ENCODE measurements around the gene RABAC1.
A peak's percentile ranks its signal among the peaks of the same experiment; 100 is the strongest.

Gene RABAC1

DNA sequence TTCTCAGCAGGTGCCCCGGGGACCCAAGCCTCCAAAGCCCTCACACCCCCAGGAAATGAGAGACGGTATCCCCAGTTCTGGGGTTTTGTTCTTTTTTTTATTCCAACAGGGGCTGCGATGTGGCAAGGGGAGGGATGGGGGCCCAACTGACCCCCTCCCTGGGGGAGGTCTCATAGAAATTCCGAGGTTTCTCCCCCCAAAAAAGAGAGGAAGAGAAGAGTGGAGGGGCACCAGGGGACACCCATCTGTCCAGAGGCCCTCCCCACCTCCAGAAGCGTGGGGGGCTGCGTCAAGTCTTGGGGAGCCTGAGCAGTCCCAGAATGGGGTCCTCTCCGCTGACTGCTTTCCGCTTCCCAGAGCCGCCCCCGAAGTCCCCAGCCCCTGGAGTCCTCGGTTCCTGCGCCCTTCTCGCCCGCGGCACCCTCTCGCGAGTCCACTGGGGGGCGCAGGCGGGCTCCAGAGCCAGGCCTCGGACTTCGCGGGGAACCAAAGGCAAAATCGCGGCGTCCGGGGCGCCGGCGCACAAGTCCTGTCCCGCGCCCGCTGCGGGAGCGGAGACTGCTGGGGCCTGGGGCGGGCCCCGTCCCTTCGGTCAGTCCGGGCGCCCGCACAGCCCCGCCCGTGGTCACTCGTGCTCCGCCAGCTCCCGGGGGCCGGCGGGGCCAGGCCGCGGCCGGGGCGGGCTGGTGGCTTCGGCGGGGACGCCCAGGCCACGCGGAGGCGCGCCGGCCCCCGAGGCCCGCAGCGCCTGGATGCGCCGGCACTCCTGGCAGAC, 39.3 kb upstream of the RABAC1 start:
- peaks cover 41% of the 10 kb centered on the region for H3K27me3 ChIP-seq (ENCODE audit: insufficient read depth, poor library complexity, severe bottlenecking)
- H3K27ac ChIP-seq (replicated peaks): no peak overlapping the region
- DNase-seq (ENCODE audit: low read depth in 1 of 2, low spot score in 1 of 2): peak in 1 of 2 experiments; percentile 41
- H3K4me3 ChIP-seq (replicated peaks; ENCODE audit: insufficient read depth, low read length): no peak overlapping the region
- TF ChIP-seq GABPA (IDR thresholded peaks at IDR 0.05; ENCODE audit: low read depth) (no peak), POLR2AphosphoS5 (IDR thresholded peaks at IDR 0.05; ENCODE audit: low read depth) (no peak), SPI1 (IDR thresholded peaks at IDR 0.05; ENCODE audit: borderline replicate concordance, low read depth) (no peak)
- TF ChIP-seq, protein P1, sequence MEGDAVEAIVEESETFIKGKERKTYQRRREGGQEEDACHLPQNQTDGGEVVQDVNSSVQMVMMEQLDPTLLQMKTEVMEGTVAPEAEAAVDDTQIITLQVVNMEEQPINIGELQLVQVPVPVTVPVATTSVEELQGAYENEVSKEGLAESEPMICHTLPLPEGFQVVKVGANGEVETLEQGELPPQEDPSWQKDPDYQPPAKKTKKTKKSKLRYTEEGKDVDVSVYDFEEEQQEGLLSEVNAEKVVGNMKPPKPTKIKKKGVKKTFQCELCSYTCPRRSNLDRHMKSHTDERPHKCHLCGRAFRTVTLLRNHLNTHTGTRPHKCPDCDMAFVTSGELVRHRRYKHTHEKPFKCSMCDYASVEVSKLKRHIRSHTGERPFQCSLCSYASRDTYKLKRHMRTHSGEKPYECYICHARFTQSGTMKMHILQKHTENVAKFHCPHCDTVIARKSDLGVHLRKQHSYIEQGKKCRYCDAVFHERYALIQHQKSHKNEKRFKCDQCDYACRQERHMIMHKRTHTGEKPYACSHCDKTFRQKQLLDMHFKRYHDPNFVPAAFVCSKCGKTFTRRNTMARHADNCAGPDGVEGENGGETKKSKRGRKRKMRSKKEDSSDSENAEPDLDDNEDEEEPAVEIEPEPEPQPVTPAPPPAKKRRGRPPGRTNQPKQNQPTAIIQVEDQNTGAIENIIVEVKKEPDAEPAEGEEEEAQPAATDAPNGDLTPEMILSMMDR (IDR thresholded peaks at IDR 0.05; ENCODE audit: insufficient read depth, low read length): peak; percentile 25
- TF ChIP-seq, protein P2, sequence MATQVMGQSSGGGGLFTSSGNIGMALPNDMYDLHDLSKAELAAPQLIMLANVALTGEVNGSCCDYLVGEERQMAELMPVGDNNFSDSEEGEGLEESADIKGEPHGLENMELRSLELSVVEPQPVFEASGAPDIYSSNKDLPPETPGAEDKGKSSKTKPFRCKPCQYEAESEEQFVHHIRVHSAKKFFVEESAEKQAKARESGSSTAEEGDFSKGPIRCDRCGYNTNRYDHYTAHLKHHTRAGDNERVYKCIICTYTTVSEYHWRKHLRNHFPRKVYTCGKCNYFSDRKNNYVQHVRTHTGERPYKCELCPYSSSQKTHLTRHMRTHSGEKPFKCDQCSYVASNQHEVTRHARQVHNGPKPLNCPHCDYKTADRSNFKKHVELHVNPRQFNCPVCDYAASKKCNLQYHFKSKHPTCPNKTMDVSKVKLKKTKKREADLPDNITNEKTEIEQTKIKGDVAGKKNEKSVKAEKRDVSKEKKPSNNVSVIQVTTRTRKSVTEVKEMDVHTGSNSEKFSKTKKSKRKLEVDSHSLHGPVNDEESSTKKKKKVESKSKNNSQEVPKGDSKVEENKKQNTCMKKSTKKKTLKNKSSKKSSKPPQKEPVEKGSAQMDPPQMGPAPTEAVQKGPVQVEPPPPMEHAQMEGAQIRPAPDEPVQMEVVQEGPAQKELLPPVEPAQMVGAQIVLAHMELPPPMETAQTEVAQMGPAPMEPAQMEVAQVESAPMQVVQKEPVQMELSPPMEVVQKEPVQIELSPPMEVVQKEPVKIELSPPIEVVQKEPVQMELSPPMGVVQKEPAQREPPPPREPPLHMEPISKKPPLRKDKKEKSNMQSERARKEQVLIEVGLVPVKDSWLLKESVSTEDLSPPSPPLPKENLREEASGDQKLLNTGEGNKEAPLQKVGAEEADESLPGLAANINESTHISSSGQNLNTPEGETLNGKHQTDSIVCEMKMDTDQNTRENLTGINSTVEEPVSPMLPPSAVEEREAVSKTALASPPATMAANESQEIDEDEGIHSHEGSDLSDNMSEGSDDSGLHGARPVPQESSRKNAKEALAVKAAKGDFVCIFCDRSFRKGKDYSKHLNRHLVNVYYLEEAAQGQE (IDR thresholded peaks at IDR 0.05; ENCODE audit: insufficient replicate concordance, low read depth): peak; percentile 78

DNA sequence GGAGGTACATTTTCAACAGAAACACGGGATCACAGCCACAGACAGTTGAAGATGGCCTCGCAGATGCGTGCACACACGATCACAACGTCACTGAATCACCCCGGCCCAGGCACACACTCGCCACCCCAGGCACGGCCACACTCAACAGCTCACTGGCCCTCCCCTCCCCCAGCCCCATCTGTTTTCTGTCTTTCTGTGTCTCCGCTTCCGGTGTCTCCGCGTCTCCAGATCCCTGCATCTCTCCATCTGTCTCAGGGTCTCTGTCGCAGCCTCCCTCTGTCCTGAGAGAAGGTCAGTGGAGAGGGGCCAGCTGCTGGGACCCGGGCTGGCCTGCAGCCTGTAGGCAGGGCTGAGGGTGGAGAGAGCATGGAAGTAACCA, 38.7 kb upstream of the RABAC1 start:
- DNase-seq (ENCODE audit: low read depth in 1 of 2, low spot score in 1 of 2): no peak
- TF ChIP-seq, protein P1 (IDR thresholded peaks at IDR 0.05; ENCODE audit: insufficient read depth, low read length): no peak
- H3K4me3 ChIP-seq (replicated peaks; ENCODE audit: insufficient read depth, low read length): no peak overlapping the region
- H3K27me3 ChIP-seq (ENCODE audit: insufficient read depth, poor library complexity, severe bottlenecking): peaks cover 44% of the 10 kb centered on the region
- no peak overlapping the region for H3K27ac ChIP-seq (replicated peaks)

DNA sequence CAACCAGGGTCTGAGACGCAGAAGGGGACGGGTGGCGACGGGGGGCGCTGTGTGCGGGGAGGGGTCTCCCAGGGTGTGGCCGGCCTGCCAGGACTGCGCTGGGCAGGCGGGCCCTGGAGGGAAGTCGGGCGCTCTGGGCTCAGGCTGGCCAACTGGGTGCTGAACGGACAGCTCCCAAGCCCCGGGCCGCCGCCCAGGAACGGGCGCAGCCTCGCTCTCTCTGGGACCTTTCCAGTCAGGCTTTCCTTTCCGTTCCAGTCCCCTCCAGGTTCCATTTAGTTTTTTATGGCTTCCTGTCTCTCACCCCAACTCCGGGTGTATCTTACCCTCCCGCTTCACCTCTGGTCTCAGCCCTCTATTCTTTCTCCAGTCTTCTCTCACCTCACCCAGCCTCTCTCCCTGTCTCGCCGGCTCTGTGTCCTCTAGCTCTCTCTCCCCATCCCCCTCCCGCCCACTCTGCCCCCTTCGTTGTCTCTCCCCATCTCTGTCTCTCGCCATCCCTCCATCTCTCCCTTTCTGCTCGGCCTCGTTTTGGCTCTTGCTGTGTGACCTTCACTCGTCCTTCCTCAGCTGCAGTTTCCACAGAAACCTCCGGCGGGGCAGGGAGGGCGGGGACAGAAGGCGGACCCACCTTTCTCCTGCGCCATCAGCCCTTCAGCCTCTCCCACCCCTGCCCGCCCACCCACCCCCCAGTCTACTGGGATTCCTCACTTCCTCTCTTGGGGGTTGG, 38.2 kb upstream of the RABAC1 start:
- Histone ChIP-seq H3K27ac (replicated peaks) (no peak overlapping the region), H3K4me3 (replicated peaks; ENCODE audit: insufficient read depth, low read length) (no peak overlapping the region), H3K27me3 (ENCODE audit: insufficient read depth, poor library complexity, severe bottlenecking) (peaks cover 47% of the 10 kb centered on the region)
- DNase-seq (ENCODE audit: low read depth in 1 of 2, low spot score in 1 of 2): peak in 1 of 2 experiments; percentile 21
- TF ChIP-seq, protein P2 (IDR thresholded peaks at IDR 0.05; ENCODE audit: insufficient replicate concordance, low read depth): peak; percentile 94
- TF ChIP-seq POLR2AphosphoS5 (IDR thresholded peaks at IDR 0.05; ENCODE audit: low read depth): no peak
- TF ChIP-seq GABPA (IDR thresholded peaks at IDR 0.05; ENCODE audit: low read depth): no peak

DNA sequence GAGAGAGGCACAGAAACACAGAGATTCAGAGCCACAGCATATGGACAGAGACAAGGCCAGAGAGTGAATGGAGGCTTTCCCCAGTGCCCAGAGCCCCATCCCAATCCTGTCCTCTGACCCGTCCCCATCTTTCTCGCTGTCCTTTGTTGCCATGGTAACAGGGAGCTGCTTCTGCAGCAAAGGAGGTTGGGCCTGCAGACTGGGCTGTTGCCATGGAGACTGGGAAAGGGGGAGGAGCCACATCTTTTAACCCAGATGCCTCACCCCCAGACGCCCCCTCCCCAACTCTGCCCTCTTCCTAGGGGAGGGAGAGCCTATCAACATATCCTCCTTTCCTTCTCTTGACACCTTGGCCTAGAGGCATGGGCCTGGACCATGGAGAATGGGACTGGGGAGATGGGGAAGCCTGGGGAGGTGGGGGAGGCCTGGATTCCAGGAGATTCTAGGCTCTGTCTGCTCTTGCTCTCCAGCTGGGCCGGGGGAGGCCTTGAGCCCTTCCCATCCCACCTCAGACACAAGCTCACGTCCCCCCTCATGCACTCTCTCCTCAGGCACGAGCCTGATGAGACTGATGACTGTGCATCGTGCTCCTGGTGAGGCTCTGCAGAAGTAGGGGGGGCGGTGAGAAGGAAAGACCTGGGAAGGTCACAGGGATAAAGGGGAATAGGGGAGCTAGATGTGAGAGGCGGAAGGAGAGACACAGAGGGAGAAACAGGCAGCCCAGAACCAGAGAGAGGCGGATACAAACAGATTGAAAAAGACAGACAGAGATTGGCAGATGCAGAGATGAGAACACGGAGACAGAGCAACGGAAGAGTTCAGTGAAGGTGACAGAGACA, 37.1 kb upstream of the RABAC1 start:
- TF ChIP-seq, protein P1 (IDR thresholded peaks at IDR 0.05; ENCODE audit: insufficient read depth, low read length): no peak
- TF ChIP-seq SPI1 (IDR thresholded peaks at IDR 0.05; ENCODE audit: borderline replicate concordance, low read depth): no peak
- no peak for TF ChIP-seq GABPA (IDR thresholded peaks at IDR 0.05; ENCODE audit: low read depth)

More for the DNA sequence above, 37.1 kb upstream of the RABAC1 start:
- H3K4me3 ChIP-seq (replicated peaks; ENCODE audit: insufficient read depth, low read length): no peak overlapping the region
- no peak overlapping the region for H3K27ac ChIP-seq (replicated peaks)
- H3K27me3 ChIP-seq (ENCODE audit: insufficient read depth, poor library complexity, severe bottlenecking): peaks cover 47% of the 10 kb centered on the region
- no peak for DNase-seq (ENCODE audit: low read depth in 1 of 2, low spot score in 1 of 2)

Data from HL-60 (cell line).